BJ (cell line): ENCODE data around the gene NFKBIB. TPM values are rescaled to one million over a fixed set of nuclear protein-coding genes. Genes with fewer than 3 reads are reported as not detected.
"Not testable (repeated sequence)": the region's sequence is repeated elsewhere in the genome, so short reads cannot be mapped to it uniquely, and the experiment has no call there.

Experiments used
- CTCF ChIA-PET: fragments of 350-600 bp; formaldehyde crosslinking; extraction: SDS; loops from one replicate; lab custom pipeline; 2021; ENCODE audit warnings: antibody characterized with exemption, inconsistent platforms; lab: Yijun Ruan, JAX
- POLR2A ChIA-PET: fragments of 300-600 bp; sonication (Branson Sonifier 250); formaldehyde crosslinking; extraction: SDS; loops from one replicate; lab custom pipeline; 2021; ENCODE audit warnings: antibody characterized with exemption; lab: Charles Lee
- DNase-seq: peaks from one replicate; pipeline ENCODE4 v3.0.0-alpha.2; 2011; ENCODE audit warnings: low read depth
- H3K27me3 ChIP-seq: 2 replicates; pipeline ENCODE4 v1.6.0; 2011; ENCODE audit warnings: low read length; ENCODE audit not compliant: control insufficient read depth, insufficient read depth
- H3K36me3 ChIP-seq: 2 replicates; pipeline ENCODE4 v1.5.1; 2011; ENCODE audit warnings: low read length; ENCODE audit not compliant: control insufficient read depth, insufficient read depth
- H3K4me3 ChIP-seq: 2 replicates; pipeline ENCODE4 v1.5.1; 2011; ENCODE audit warnings: low read depth, mild to moderate bottlenecking, control low read depth, low read length
- CTCF ChIP-seq: IDR thresholded peaks from 2 replicates; pipeline ENCODE4 v1.5.1; 2011; ENCODE audit warnings: low read depth, mild to moderate bottlenecking, control low read depth, inconsistent platforms, low read length, moderate library complexity; ENCODE audit not compliant: insufficient read depth
- polyA plus RNA-seq: library from polyadenylated mRNA; depleted of rRNA; stranded (reverse); fragments of >200 nt; gene quantifications from 2 replicates; pipeline ENCODE4 v1.2.3, GENCODE V29; 2011

Gene NFKBIB
- polyA plus RNA-seq, 1 experiment, result 20.6 TPM

DNA sequence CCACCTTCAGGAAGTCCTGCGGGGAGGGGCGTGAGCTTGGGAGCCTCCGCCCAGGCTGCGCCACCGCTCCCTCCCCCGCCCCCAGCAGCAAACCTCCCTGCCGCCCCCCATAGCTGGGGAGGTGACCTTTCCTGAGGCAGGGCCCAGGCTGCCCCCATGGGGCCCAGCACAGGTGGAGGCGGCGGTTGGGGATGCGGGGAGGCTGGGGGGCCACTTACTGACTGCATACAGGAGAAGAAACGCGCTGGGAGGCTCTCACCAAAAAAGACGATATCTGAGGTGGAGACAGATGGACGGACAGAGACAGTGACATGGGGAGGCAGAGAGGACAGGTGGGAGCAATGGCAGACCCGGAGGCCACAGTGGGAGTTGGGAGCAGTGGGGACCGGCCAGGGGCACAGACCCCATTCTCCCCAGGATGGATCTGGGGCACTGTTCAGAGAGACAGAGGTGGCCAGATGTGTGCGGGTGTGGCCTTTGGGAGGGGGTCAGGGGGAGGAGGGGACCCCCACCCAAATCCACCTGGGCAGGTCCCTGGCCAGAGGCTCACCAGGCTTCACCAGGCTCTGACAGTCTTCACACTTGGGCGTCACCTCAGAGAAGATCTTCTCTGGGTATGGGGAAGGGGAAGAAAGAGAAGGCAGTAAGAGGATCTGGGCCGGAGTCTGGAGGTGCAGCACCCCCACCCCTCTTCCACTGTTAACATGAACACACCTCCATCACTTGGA, 18.7 kb upstream of the NFKBIB start:
- DNase-seq, result no peak
- POLR2A ChIA-PET, result no interaction called here
- H3K36me3 ChIP-seq, result peaks cover 7% of the 10 kb centered on the region
- H3K4me3 ChIP-seq, result no peak overlapping the region
- no peak for TF ChIP-seq CTCF
- CTCF ChIA-PET, result interaction anchor here (5.2 kb wide), 1 partner anchor 11 kb away, joined by 29 read pairs; no protein-coding TSS in a partner anchor
- H3K27me3 ChIP-seq, result no peaks in the 10 kb centered on the region

GRCh38 chr19:38883286-38883685, 16.5 kb upstream of the NFKBIB start:
- no peak for DNase-seq
- ChIA-PET CTCF (interaction anchor here (0.5 to 5.2 kb wide), 4 partner anchors 13 to 47 kb away, joined by 3 to 29 read pairs (median 4); no protein-coding TSS in a partner anchor), POLR2A (no interaction called here)
- TF ChIP-seq CTCF, result no peak
- peaks cover 7% of the 10 kb centered on the region for H3K36me3 ChIP-seq
- no peak overlapping the region for H3K4me3 ChIP-seq
- no peaks in the 10 kb centered on the region for H3K27me3 ChIP-seq

- DNase-seq, POLR2A ChIA-PET, H3K36me3 ChIP-seq, H3K4me3 ChIP-seq, H3K27me3 ChIP-seq: not testable (repeated sequence)
- CTCF ChIA-PET, result interaction anchor here (0.9 to 1.5 kb wide), 3 partner anchors 14 to 46 kb away, joined by 3 to 5 read pairs (median 4); partner anchors contain the start of genes MRPS12, NFKBIB and SARS2
Observed at GRCh38 chr19:38884691-38885090, 15.1 kb upstream of the NFKBIB start.

- H3K4me3 ChIP-seq, result no peak overlapping the region
- peaks cover 8% of the 10 kb centered on the region for H3K36me3 ChIP-seq
- ChIA-PET POLR2A (no interaction called here), CTCF (interaction anchor here (0.6 to 2.4 kb wide), 6 partner anchors 9 to 587 kb away, joined by 3 to 30 read pairs (median 4); partner anchors contain the start of gene RINL)
- DNase-seq, result no peak
- H3K27me3 ChIP-seq, result no peaks in the 10 kb centered on the region
- no peak for TF ChIP-seq CTCF
Observed at GRCh38 chr19:38888876-38889275, 10.9 kb upstream of the NFKBIB start.

- Histone ChIP-seq H3K27me3 (no peaks in the 10 kb centered on the region), H3K4me3 (no peak overlapping the region), H3K36me3 (peaks cover 8% of the 10 kb centered on the region)
- no peak for DNase-seq
- ChIA-PET CTCF (interaction anchor here (0.7 to 1.2 kb wide), 4 partner anchors 8 to 374 kb away, joined by 3 to 4 read pairs (median 3); partner anchors contain the start of gene NFKBIB), POLR2A (no interaction called here)
- TF ChIP-seq CTCF, result no peak
Observed at GRCh38 chr19:38889803-38890202, 10.0 kb upstream of the NFKBIB start.
